WTC11 (cell line): ENCODE results near the gene STRIP1. TPM values are rescaled to one million over a fixed set of nuclear protein-coding genes. Genes with fewer than 3 reads are reported as not detected.

Experiments used
- ATAC-seq: fragments of 200-7000 bp; cut with Tn5 transposase; 2 replicates; pipeline ENCODE4 v1.10.0; 2021; ENCODE audit warnings: mild to moderate bottlenecking, moderate library complexity
- CTCF ChIA-PET: fragments of 300-600 bp; sonication (Branson Sonifier 250); formaldehyde crosslinking; loops from one replicate; lab custom pipeline; 2021; ENCODE audit warnings: antibody characterized with exemption; lab: Charles Lee
- POLR2A ChIA-PET: fragments of 350-600 bp; sonication (Branson Sonifier 250); formaldehyde crosslinking; loops from one replicate; lab custom pipeline; 2021; ENCODE audit warnings: antibody characterized with exemption; lab: Charles Lee
- DNase-seq: peaks from one replicate; pipeline ENCODE4 v3.0.0; 2021; ENCODE audit warnings: low spot score
- H3K27ac Mint-ChIP-seq: 2 replicates; pipeline ENCODE4 v1.8.0; 2021; ENCODE audit warnings: mixed read lengths
- H3K27me3 Mint-ChIP-seq: 2 replicates; pipeline ENCODE4 v1.8.0; 2021; ENCODE audit warnings: low read depth, mild to moderate bottlenecking, moderate library complexity, mixed read lengths
- H3K36me3 Mint-ChIP-seq: 2 replicates; pipeline ENCODE4 v1.8.0; 2021; ENCODE audit warnings: mixed read lengths
- H3K4me1 Mint-ChIP-seq: 2 replicates; pipeline ENCODE4 v1.8.0; 2022; ENCODE audit warnings: mixed read lengths
- H3K4me3 Mint-ChIP-seq: 2 replicates; pipeline ENCODE4 v1.8.0; 2021; ENCODE audit warnings: mild to moderate bottlenecking, moderate library complexity, mixed read lengths
- H3K9me3 Mint-ChIP-seq: 2 replicates; pipeline ENCODE4 v1.8.0; 2021; ENCODE audit warnings: mixed read lengths
- CREB1 ChIP-seq: sonication (generic); formaldehyde crosslinking; IDR thresholded peaks from 2 replicates; pipeline ENCODE4 v1.8.0; 2023; ENCODE audit warnings: mild to moderate bottlenecking, missing genetic modification reagents
- CREM ChIP-seq: sonication (generic); formaldehyde crosslinking; IDR thresholded peaks from 2 replicates; pipeline ENCODE4 v1.8.1; 2022; ENCODE audit warnings: mild to moderate bottlenecking, missing genetic modification reagents, moderate library complexity
- ESRRA ChIP-seq: sonication (generic); formaldehyde crosslinking; IDR thresholded peaks from 2 replicates; pipeline ENCODE4 v1.8.1; 2022; ENCODE audit warnings: mild to moderate bottlenecking, missing genetic modification reagents, borderline replicate concordance
- FOXJ3 ChIP-seq: sonication (generic); formaldehyde crosslinking; IDR thresholded peaks from 2 replicates; pipeline ENCODE4 v1.9.0; 2021; ENCODE audit warnings: missing genetic modification reagents, mild to moderate bottlenecking, borderline replicate concordance
- FOXP1 ChIP-seq: sonication (generic); formaldehyde crosslinking; IDR thresholded peaks from 2 replicates; pipeline ENCODE4 v1.8.0; 2022; ENCODE audit warnings: missing genetic modification reagents, mild to moderate bottlenecking, moderate library complexity, borderline replicate concordance
- GTF2I ChIP-seq: fragments of 250-450 bp; sonication (Bioruptor Pico); conservative IDR thresholded peaks from 2 replicates; pipeline ENCODE4 v1.4.0; 2021; ENCODE audit warnings: mild to moderate bottlenecking
- HMGA2 ChIP-seq: fragments of 250-450 bp; sonication (Bioruptor Pico); IDR thresholded peaks from 2 replicates; pipeline ENCODE4 v1.4.0; 2021; ENCODE audit warnings: mild to moderate bottlenecking, moderate library complexity
- IRF2 ChIP-seq: sonication (generic); formaldehyde crosslinking; IDR thresholded peaks from 2 replicates; pipeline ENCODE4 v1.8.0; 2022; ENCODE audit warnings: low read depth, missing genetic modification reagents, borderline replicate concordance
- KAT7 ChIP-seq: sonication (generic); formaldehyde crosslinking; IDR thresholded peaks from 2 replicates; pipeline ENCODE4 v1.8.1; 2023; ENCODE audit warnings: missing genetic modification reagents, mild to moderate bottlenecking, borderline replicate concordance
- NFYB ChIP-seq: sonication (generic); formaldehyde crosslinking; conservative IDR thresholded peaks from 2 replicates; pipeline ENCODE4 v1.8.0; 2022; ENCODE audit warnings: low read depth, missing genetic modification reagents
- OVOL2 ChIP-seq: fragments of 250-450 bp; sonication (Bioruptor Pico); IDR thresholded peaks from 2 replicates; pipeline ENCODE4 v1.9.0; 2021; ENCODE audit warnings: mild to moderate bottlenecking, borderline replicate concordance
- SMAD4 ChIP-seq: sonication (generic); formaldehyde crosslinking; IDR thresholded peaks from 2 replicates; pipeline ENCODE4 v1.8.0; 2022; ENCODE audit warnings: mild to moderate bottlenecking, missing genetic modification reagents
- SOX15 ChIP-seq: fragments of 250-450 bp; sonication (Bioruptor Pico); IDR thresholded peaks from 2 replicates; pipeline ENCODE4 v1.9.0; 2021; ENCODE audit warnings: mild to moderate bottlenecking
- TCF7 ChIP-seq: sonication (generic); formaldehyde crosslinking; IDR thresholded peaks from 2 replicates; pipeline ENCODE4 v1.8.0; 2022; ENCODE audit warnings: mild to moderate bottlenecking, low read depth, missing genetic modification reagents, moderate library complexity
- TEAD1 ChIP-seq: sonication (generic); formaldehyde crosslinking; IDR thresholded peaks from 2 replicates; pipeline ENCODE4 v1.8.0; 2022; ENCODE audit warnings: mild to moderate bottlenecking, missing genetic modification reagents
- TEAD4 ChIP-seq: sonication (generic); formaldehyde crosslinking; IDR thresholded peaks from 2 replicates; pipeline ENCODE4 v1.8.0; 2022; ENCODE audit warnings: mild to moderate bottlenecking, missing genetic modification reagents
- ZBTB21 ChIP-seq: sonication (generic); formaldehyde crosslinking; IDR thresholded peaks from 2 replicates; pipeline ENCODE4 v1.8.1; 2023; ENCODE audit warnings: mild to moderate bottlenecking, missing genetic modification reagents, borderline replicate concordance
- ZBTB43 ChIP-seq: sonication (generic); formaldehyde crosslinking; IDR thresholded peaks from 2 replicates; pipeline ENCODE4 v1.8.1; 2023; ENCODE audit warnings: mild to moderate bottlenecking, missing genetic modification reagents
- ZNF263 ChIP-seq: sonication (generic); formaldehyde crosslinking; IDR thresholded peaks from 2 replicates; pipeline ENCODE4 v1.8.1; 2022; ENCODE audit warnings: low read depth, mild to moderate bottlenecking, moderate library complexity, missing genetic modification reagents
- ZNF423 ChIP-seq: fragments of 250-450 bp; sonication (Bioruptor Pico); IDR thresholded peaks from 2 replicates; pipeline ENCODE4 v2.1.2; 2022; ENCODE audit warnings: mild to moderate bottlenecking, moderate library complexity
- ZNF512 ChIP-seq: sonication (generic); formaldehyde crosslinking; IDR thresholded peaks from 2 replicates; pipeline ENCODE4 v1.8.1; 2022; ENCODE audit warnings: missing genetic modification reagents, borderline replicate concordance
- ZSCAN18 ChIP-seq: fragments of 250-450 bp; sonication (Bioruptor Pico); IDR thresholded peaks from 2 replicates; pipeline ENCODE4 v2.1.2; 2022; ENCODE audit warnings: mild to moderate bottlenecking, moderate library complexity
- total RNA-seq: library from RNA; stranded (reverse); gene quantifications from 3 replicates; pipeline ENCODE4 v1.2.3, GENCODE V29; 2021
- TF ChIP-seq, protein P1 (sequence below): sonication (generic); formaldehyde crosslinking; conservative IDR thresholded peaks from 2 replicates; pipeline ENCODE4 v1.8.1; 2022; ENCODE audit warnings: mild to moderate bottlenecking, missing genetic modification reagents
- TF ChIP-seq, protein P2 (sequence below): sonication (generic); formaldehyde crosslinking; IDR thresholded peaks from 2 replicates; pipeline ENCODE4 v1.8.0; 2022; ENCODE audit warnings: mild to moderate bottlenecking, missing genetic modification reagents
- TF ChIP-seq, protein P3 (sequence below): sonication (generic); formaldehyde crosslinking; IDR thresholded peaks from 2 replicates; pipeline ENCODE4 v1.8.1; 2023; ENCODE audit warnings: mild to moderate bottlenecking, moderate library complexity, missing genetic modification reagents
- TF ChIP-seq, protein P4 (sequence below): sonication (generic); formaldehyde crosslinking; IDR thresholded peaks from 2 replicates; pipeline ENCODE4 v1.8.1; 2022; ENCODE audit warnings: low read depth, mild to moderate bottlenecking, moderate library complexity, missing genetic modification reagents, borderline replicate concordance
- TF ChIP-seq, protein P5 (sequence below): sonication (generic); formaldehyde crosslinking; IDR thresholded peaks from 2 replicates; pipeline ENCODE4 v1.8.1; 2023; ENCODE audit warnings: mild to moderate bottlenecking, missing genetic modification reagents, moderate library complexity

The STRIP1 gene
- total RNA-seq, 1 experiment from 2014 or later = 42.8 TPM

- ATAC-seq (no peak), DNase-seq (no peak)
- H3K27me3 Mint-ChIP-seq = no peaks in the 10 kb centered on the region
- H3K4me3 Mint-ChIP-seq = no peak overlapping the region
- H3K36me3 Mint-ChIP-seq = no peaks in the 10 kb centered on the region
- peaks cover 36% of the 10 kb centered on the region for H3K4me1 Mint-ChIP-seq
- CTCF ChIA-PET = no interaction called here
- TF ChIP-seq ZSCAN18 (CRISPR knock-in tag) (no peak), CREB1 (no peak), SMAD4 (CRISPR knock-in tag) (no peak), FOXJ3 (CRISPR knock-in tag) (no peak), ZNF423 (no peak), TEAD4 (CRISPR knock-in tag) (no peak), SOX15 (CRISPR knock-in tag) (no peak), KAT7 (no peak)
- TF ChIP-seq, protein P1, sequence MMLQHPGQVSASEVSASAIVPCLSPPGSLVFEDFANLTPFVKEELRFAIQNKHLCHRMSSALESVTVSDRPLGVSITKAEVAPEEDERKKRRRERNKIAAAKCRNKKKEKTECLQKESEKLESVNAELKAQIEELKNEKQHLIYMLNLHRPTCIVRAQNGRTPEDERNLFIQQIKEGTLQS = no peak
- no peaks in the 10 kb centered on the region for H3K9me3 Mint-ChIP-seq
- POLR2A ChIA-PET = no interaction called here
- peak overlapping the region; percentile 78 for H3K27ac Mint-ChIP-seq
Observed at GRCh38 chr1:109989506-109990301, 44.7 kb upstream of the STRIP1 start.

- DNase-seq (no peak), ATAC-seq (no peak)
- Mint-ChIP-seq H3K4me1 (peaks cover 35% of the 10 kb centered on the region), H3K4me3 (no peak overlapping the region), H3K36me3 (no peaks in the 10 kb centered on the region; the same call in 1 of the 2 replicates), H3K27ac (peak overlapping the region; percentile 78; the same call in 1 of the 2 replicates), H3K9me3 (no peaks in the 10 kb centered on the region), H3K27me3 (no peaks in the 10 kb centered on the region)
- ChIA-PET POLR2A (interaction anchor here (0.6 kb wide), 1 partner anchor 438 kb away, joined by 3 read pairs; no protein-coding TSS in a partner anchor), CTCF (no interaction called here)
- TF ChIP-seq IRF2 (CRISPR knock-in tag) (no peak), GTF2I (CRISPR knock-in tag) (no peak), ZBTB21 (no peak), ESRRA (CRISPR knock-in tag) (no peak), ZNF263 (CRISPR knock-in tag) (no peak), FOXP1 (CRISPR knock-in tag) (no peak), ZNF512 (CRISPR knock-in tag) (no peak), CREM (CRISPR knock-in tag) (no peak), TCF7 (CRISPR knock-in tag) (no peak), TEAD1 (CRISPR knock-in tag) (no peak), OVOL2 (no peak), HMGA2 (CRISPR knock-in tag) (no peak), ZBTB43 (no peak), NFYB (no peak)
- TF ChIP-seq, protein P2, sequence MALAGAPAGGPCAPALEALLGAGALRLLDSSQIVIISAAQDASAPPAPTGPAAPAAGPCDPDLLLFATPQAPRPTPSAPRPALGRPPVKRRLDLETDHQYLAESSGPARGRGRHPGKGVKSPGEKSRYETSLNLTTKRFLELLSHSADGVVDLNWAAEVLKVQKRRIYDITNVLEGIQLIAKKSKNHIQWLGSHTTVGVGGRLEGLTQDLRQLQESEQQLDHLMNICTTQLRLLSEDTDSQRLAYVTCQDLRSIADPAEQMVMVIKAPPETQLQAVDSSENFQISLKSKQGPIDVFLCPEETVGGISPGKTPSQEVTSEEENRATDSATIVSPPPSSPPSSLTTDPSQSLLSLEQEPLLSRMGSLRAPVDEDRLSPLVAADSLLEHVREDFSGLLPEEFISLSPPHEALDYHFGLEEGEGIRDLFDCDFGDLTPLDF (CRISPR knock-in tag) = no peak
- TF ChIP-seq, protein P3, sequence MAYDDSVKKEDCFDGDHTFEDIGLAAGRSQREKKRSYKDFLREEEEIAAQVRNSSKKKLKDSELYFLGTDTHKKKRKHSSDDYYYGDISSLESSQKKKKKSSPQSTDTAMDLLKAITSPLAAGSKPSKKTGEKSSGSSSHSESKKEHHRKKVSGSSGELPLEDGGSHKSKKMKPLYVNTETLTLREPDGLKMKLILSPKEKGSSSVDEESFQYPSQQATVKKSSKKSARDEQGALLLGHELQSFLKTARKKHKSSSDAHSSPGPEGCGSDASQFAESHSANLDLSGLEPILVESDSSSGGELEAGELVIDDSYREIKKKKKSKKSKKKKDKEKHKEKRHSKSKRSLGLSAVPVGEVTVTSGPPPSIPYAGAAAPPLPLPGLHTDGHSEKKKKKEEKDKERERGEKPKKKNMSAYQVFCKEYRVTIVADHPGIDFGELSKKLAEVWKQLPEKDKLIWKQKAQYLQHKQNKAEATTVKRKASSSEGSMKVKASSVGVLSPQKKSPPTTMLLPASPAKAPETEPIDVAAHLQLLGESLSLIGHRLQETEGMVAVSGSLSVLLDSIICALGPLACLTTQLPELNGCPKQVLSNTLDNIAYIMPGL (CRISPR knock-in tag) = no peak
- TF ChIP-seq, protein P4, sequence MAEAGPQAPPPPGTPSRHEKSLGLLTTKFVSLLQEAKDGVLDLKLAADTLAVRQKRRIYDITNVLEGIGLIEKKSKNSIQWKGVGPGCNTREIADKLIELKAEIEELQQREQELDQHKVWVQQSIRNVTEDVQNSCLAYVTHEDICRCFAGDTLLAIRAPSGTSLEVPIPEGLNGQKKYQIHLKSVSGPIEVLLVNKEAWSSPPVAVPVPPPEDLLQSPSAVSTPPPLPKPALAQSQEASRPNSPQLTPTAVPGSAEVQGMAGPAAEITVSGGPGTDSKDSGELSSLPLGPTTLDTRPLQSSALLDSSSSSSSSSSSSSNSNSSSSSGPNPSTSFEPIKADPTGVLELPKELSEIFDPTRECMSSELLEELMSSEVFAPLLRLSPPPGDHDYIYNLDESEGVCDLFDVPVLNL = no peak
- TF ChIP-seq, protein P5, sequence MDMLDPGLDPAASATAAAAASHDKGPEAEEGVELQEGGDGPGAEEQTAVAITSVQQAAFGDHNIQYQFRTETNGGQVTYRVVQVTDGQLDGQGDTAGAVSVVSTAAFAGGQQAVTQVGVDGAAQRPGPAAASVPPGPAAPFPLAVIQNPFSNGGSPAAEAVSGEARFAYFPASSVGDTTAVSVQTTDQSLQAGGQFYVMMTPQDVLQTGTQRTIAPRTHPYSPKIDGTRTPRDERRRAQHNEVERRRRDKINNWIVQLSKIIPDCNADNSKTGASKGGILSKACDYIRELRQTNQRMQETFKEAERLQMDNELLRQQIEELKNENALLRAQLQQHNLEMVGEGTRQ (CRISPR knock-in tag) = no peak
Observed at GRCh38 chr1:109990302-109990653, 44.1 kb upstream of the STRIP1 start.
